K562 (cell line): ENCODE results near the gene SORCS2. TPM values are rescaled to one million over a fixed set of nuclear protein-coding genes. Genes with fewer than 3 reads are reported as not detected.

Experiments used
- ATAC-seq: fragments of 200-7000 bp; cut with Tn5 transposase; 3 replicates; pipeline ENCODE4 v1.9.1; 2020; ENCODE audit warnings: moderate library complexity
- BruUV-seq: library from RNA; stranded (reverse); fragments of 400-500 nt; replicated peaks from 2 replicates; lab custom pipeline; 2021; lab: Mats Ljungman, UMichigan
- CTCF ChIA-PET: fragments of 300-600 bp; formaldehyde crosslinking; extraction: SDS; loops from one replicate; lab custom pipeline; 2021; ENCODE audit warnings: low intra/inter-chr PET ratio; lab: Yijun Ruan, JAX
- POLR2A ChIA-PET: fragments of 300-600, 350-650 bp; sonication (Branson Sonifier 250); formaldehyde crosslinking; extraction: SDS; loops from one replicate; lab custom pipeline; 2021; ENCODE audit warnings: antibody characterized with exemption, inconsistent platforms; lab: Yijun Ruan, JAX
- DNase-seq, 4 experiments: peaks; one replicate each; pipeline versions ENCODE4 v3.0.0 to v3.0.0-alpha.2; 2011 to 2018; ENCODE audit warnings: low spot score in 3 of 4, mixed read lengths in 3 of 4; ENCODE audit errors: extremely low read depth in 1 of 4
- FAIRE-seq: peaks from 2 replicates; lab custom pipeline; 2011; peaks lifted over from hg19 to GRCh38; lab: Jason Lieb, UNC
- H2AFZ ChIP-seq: 2 replicates; pipeline ENCODE4 v1.6.0; 2011; ENCODE audit warnings: low read depth, low read length, control low read depth, inconsistent platforms
- H3K27ac ChIP-seq: fragments of 200-600 bp; 3 replicates; pipeline ENCODE4 v1.8.0; 2011; ENCODE audit warnings: low read depth, mild to moderate bottlenecking, control low read depth, inconsistent platforms, low read length, moderate library complexity, mixed read lengths; ENCODE audit errors: extremely low read depth
- H3K27me3 ChIP-seq, 2 experiments: fragments of 300-600 bp in 1 of 2; 2 replicates in 1 of 2; 3 replicates in 1 of 2; pipeline versions ENCODE4 v1.6.0 to v1.8.0; 2011; ENCODE audit warnings: inconsistent platforms in 2 of 2, low read length in 2 of 2, mild to moderate bottlenecking in 1 of 2, mixed read lengths in 1 of 2, moderate library complexity in 1 of 2; ENCODE audit not compliant: control insufficient read depth in 2 of 2, insufficient read depth in 2 of 2
- H3K36me3 ChIP-seq: fragments of 300-600 bp; 3 replicates; pipeline ENCODE4 v1.8.0; 2011; ENCODE audit warnings: mild to moderate bottlenecking, low read length, inconsistent platforms; ENCODE audit not compliant: control insufficient read depth, insufficient read depth
- H3K4me1 ChIP-seq, 2 experiments: fragments of 200-600 bp in 1 of 2; replicated peaks in 1 of 2; 2 replicates in 1 of 2; 3 replicates in 1 of 2; pipeline versions ENCODE4 v1.5.1 to v1.8.0; 2011; ENCODE audit warnings: inconsistent platforms in 2 of 2, low read length in 2 of 2, mild to moderate bottlenecking in 1 of 2, mixed read lengths in 1 of 2, moderate library complexity in 1 of 2; ENCODE audit not compliant: control insufficient read depth in 2 of 2, insufficient read depth in 2 of 2
- H3K4me2 ChIP-seq: 2 replicates; pipeline ENCODE4 v1.6.1; 2011; ENCODE audit warnings: low read length, control low read depth, inconsistent platforms, mixed read lengths; ENCODE audit not compliant: insufficient read depth
- H3K4me3 ChIP-seq: fragments of 200-600 bp; sonication (generic), shearing (Covaris generic); 2 replicates; pipeline ENCODE4 v1.5.1; 2016; ENCODE audit warnings: control low read depth, inconsistent platforms
- H3K79me2 ChIP-seq: fragments of 200-600 bp; 3 replicates; pipeline ENCODE4 v1.8.0; 2011; ENCODE audit warnings: low read length, inconsistent platforms; ENCODE audit not compliant: control insufficient read depth, insufficient read depth
- H3K9ac ChIP-seq, 2 experiments: 2 replicates each; pipeline versions ENCODE4 v1.6.0 to v1.6.1; 2011; ENCODE audit warnings: low read depth in 2 of 2, low read length in 2 of 2, control low read depth in 1 of 2, inconsistent platforms in 1 of 2, mild to moderate bottlenecking in 1 of 2, mixed read lengths in 1 of 2; ENCODE audit not compliant: insufficient read depth in 1 of 2
- H3K9me1 ChIP-seq: one replicate; pipeline ENCODE4 v1.6.0; 2011; ENCODE audit warnings: inconsistent platforms, mild to moderate bottlenecking, low read length, moderate library complexity; ENCODE audit not compliant: control insufficient read depth, insufficient read depth
- H3K9me3 ChIP-seq: replicated peaks from 2 replicates; pipeline ENCODE4 v1.5.1; 2011; ENCODE audit warnings: low read depth, low read length, inconsistent platforms; ENCODE audit not compliant: control insufficient read depth, insufficient read depth
- H4K20me1 ChIP-seq: replicated peaks from 2 replicates; pipeline ENCODE4 v1.6.1; 2011; ENCODE audit warnings: low read length, inconsistent platforms, mixed read lengths; ENCODE audit not compliant: control insufficient read depth, insufficient read depth
- EGR1 ChIP-seq: fragments of 450-650 bp; conservative IDR thresholded peaks from 2 replicates; pipeline ENCODE4 v1.6.1; 2017; ENCODE audit warnings: mild to moderate bottlenecking
- FUS ChIP-seq: fragments of 200-400 bp; formaldehyde crosslinking; optimal IDR thresholded peaks from 2 replicates; pipeline ENCODE3; 2017; ENCODE audit warnings: low read depth, low read length
- ILF3 ChIP-seq: fragments of 450-650 bp; IDR thresholded peaks from 2 replicates; pipeline ENCODE4 v1.6.1; 2018; ENCODE audit warnings: antibody characterized with exemption, mild to moderate bottlenecking, moderate library complexity, borderline replicate concordance
- JUN ChIP-seq, 2 experiments: sonication (generic) in 1 of 2; formaldehyde crosslinking in 1 of 2; IDR thresholded peaks; 2 replicates each; pipeline versions ENCODE4 v1.6.1 to v1.8.0; 2012 to 2022; ENCODE audit warnings: borderline replicate concordance in 2 of 2, mild to moderate bottlenecking in 2 of 2, improper control_type of control experiment in 1 of 2, low read depth in 1 of 2, low read length in 1 of 2, missing genetic modification reagents in 1 of 2
- KLF10 ChIP-seq: fragments of 250-450 bp; sonication (Bioruptor Pico); IDR thresholded peaks from 2 replicates; pipeline ENCODE4 v1.6.1; 2021; ENCODE audit warnings: matching md5 sums
- KLF6 ChIP-seq: fragments of 250-450 bp; sonication (Bioruptor Pico); IDR thresholded peaks from 2 replicates; pipeline ENCODE4 v1.4.0; 2020; ENCODE audit warnings: mild to moderate bottlenecking, moderate library complexity, borderline replicate concordance
- MECOM ChIP-seq: fragments of 250-450 bp; sonication (Bioruptor Pico); IDR thresholded peaks from 2 replicates; pipeline ENCODE4 v1.8.0; 2022; ENCODE audit warnings: inconsistent platforms
- NFYB ChIP-seq: IDR thresholded peaks from 2 replicates; pipeline ENCODE4 v1.6.1; 2011; ENCODE audit warnings: mild to moderate bottlenecking, moderate library complexity; ENCODE audit not compliant: insufficient read length; ENCODE audit errors: extremely low read depth
- PRMT5 ChIP-seq: sonication (generic); formaldehyde crosslinking; IDR thresholded peaks from 2 replicates; pipeline ENCODE4 v1.5.0; 2020; ENCODE audit warnings: missing genetic modification reagents
- PTBP1 ChIP-seq: fragments of 200-400 bp; formaldehyde crosslinking; IDR thresholded peaks from 2 replicates; pipeline ENCODE4 v1.6.1; 2017; ENCODE audit warnings: low read depth, low read length
- SIN3A ChIP-seq, 2 experiments: fragments of 150-350 bp in 1 of 2; IDR thresholded peaks; 2 replicates each; pipeline ENCODE4 v1.6.1; 2011 to 2016; ENCODE audit warnings: borderline replicate concordance in 2 of 2, low read depth in 2 of 2, low read length in 2 of 2, mild to moderate bottlenecking in 2 of 2, moderate library complexity in 2 of 2; ENCODE audit not compliant: control insufficient read depth in 1 of 2
- TAF1 ChIP-seq: IDR thresholded peaks from 2 replicates; pipeline ENCODE4 v1.6.1; 2011; ENCODE audit warnings: mild to moderate bottlenecking, low read length, moderate library complexity; ENCODE audit not compliant: insufficient read depth, control insufficient read depth, severe bottlenecking; ENCODE audit errors: extremely low read depth
- TGIF2 ChIP-seq: sonication (generic); formaldehyde crosslinking; IDR thresholded peaks from 2 replicates; pipeline ENCODE4 v1.8.1; 2022; ENCODE audit warnings: mild to moderate bottlenecking, missing genetic modification reagents, moderate library complexity
- ZNF165 ChIP-seq: fragments of 250-450 bp; sonication (Bioruptor Pico); IDR thresholded peaks from 2 replicates; pipeline ENCODE4 v1.4.0; 2020; ENCODE audit warnings: borderline replicate concordance
- ZNF436 ChIP-seq: fragments of 250-450, 450-650 bp; sonication (Bioruptor Pico); formaldehyde crosslinking; IDR thresholded peaks from 2 replicates; pipeline ENCODE4 v1.7.0; 2020; ENCODE audit warnings: mild to moderate bottlenecking
- WGBS: fragments of 100-300 bp; shearing (Covaris generic); methylation state at CpG from one replicate; pipeline ENCODE4 v1.1.6; 2016; ENCODE audit warnings: low coverage, mixed read lengths; ENCODE audit not compliant: insufficient coverage; ENCODE audit errors: missing lambda C conversion rate; 5-methylcytosine and 5-hydroxymethylcytosine counted together
- in situ Hi-C: fragments of 300-500 bp; cut with MboI; formaldehyde crosslinking; loops from 4 replicates; pipeline ENCODE4 v1.15.0; 2018; ENCODE audit warnings: inconsistent platforms, mixed read lengths
- intact Hi-C: fragments of 100-400 bp; cut with micrococcal nuclease; formaldehyde crosslinking; loops from 2 replicates; pipeline ENCODE4 v1.14.2; 2022
- polyA plus RNA-seq, 8 experiments: library from polyadenylated mRNA; depleted of rRNA in 4 of 8; stranded (reverse) in 5 of 8; unstranded in 3 of 8; fragments of >200 nt; fragmentation: Nextera tagmentation in 2 of 8; fragmentation: Illumina TruSeq in 1 of 8; extraction: Ambion mirVana in 2 of 8; extraction: Trizol in 1 of 8; gene quantifications; 2 replicates each; pipeline versions ENCODE4 v1.2.1 to v1.2.3, GENCODE V29; 2011 to 2014; ENCODE audit warnings: inconsistent platforms in 1 of 8, missing spikeins in 1 of 8
- total RNA-seq, 7 experiments: library from RNA; depleted of rRNA in 6 of 7; stranded (reverse); fragments of >200 nt in 6 of 7; fragmentation: Illumina TruSeq in 2 of 7; extraction: Trizol in 2 of 7; gene quantifications; 2 replicates each; pipeline versions ENCODE4 v1.2.1 to v1.2.3, GENCODE V29; 2011 to 2021; ENCODE audit warnings: low replicate concordance in 1 of 7
- TF ChIP-seq, protein P1 (sequence below), 2 experiments: IDR thresholded peaks; 2 replicates each; pipeline ENCODE4 v1.6.1; 2011; ENCODE audit warnings: borderline replicate concordance in 1 of 2, control low read depth in 1 of 2, low read depth in 1 of 2, low read length in 1 of 2, mild to moderate bottlenecking in 1 of 2, mixed read lengths in 1 of 2, moderate library complexity in 1 of 2; ENCODE audit not compliant: insufficient read depth in 1 of 2, insufficient read length in 1 of 2, poor library complexity in 1 of 2, severe bottlenecking in 1 of 2; ENCODE audit errors: extremely low read depth in 1 of 2
- TF ChIP-seq, protein P2 (sequence below): fragments of 250-450 bp; sonication (Bioruptor Pico); IDR thresholded peaks from 2 replicates; pipeline ENCODE4 v1.4.0; 2020; ENCODE audit warnings: mild to moderate bottlenecking, moderate library complexity
- TF ChIP-seq, protein P3 (sequence below): fragments of 450-650 bp; IDR thresholded peaks from one replicate; pipeline ENCODE4 v1.6.1; 2018; ENCODE audit warnings: mild to moderate bottlenecking, moderate library complexity; ENCODE audit not compliant: partially characterized antibody

The SORCS2 gene
- total and polyA plus RNA-seq, 9 of the 15 experiments (the other 6 are each of a cell fraction or from before 2014, with no cell fraction given), result not detected

DNA sequence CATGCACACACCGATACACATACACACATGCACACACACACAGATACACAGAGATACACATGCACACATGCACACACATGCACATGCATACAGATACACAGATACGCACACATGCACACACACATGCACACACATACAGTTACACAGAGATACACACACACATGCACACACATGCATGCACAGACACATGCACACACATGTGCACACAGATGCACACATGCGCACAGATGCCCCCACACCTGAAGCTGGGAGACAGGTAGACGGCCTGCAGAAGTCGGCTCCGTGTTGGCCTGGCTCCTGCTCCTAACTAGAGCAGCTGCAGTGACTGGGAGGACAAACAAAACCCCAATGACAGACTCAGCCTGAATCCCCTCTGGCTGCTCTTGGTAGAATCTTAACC lies 195.6 kb downstream of the SORCS2 start:
- Histone ChIP-seq H3K9ac (no peak overlapping the region), H3K9me1 (no peaks in the 10 kb centered on the region), H3K27ac (no peak overlapping the region), H3K79me2 (no peaks in the 10 kb centered on the region), H3K9me3 (0 out of 2 replicates have a peak, but pooled peaks cover 2% of the 10 kb centered on the region), H2AFZ (no peak overlapping the region), H3K36me3 (no peaks in the 10 kb centered on the region), H3K27me3 (peaks cover 2 to 26% of the 10 kb centered on the region in 2 experiments; a peak in 4 of 5 replicates), H3K4me1 (no peaks in the 10 kb centered on the region; a peak in 1 of 5 replicates), H3K4me3 (no peak overlapping the region), H4K20me1 (0 out of 2 replicates have a peak, but pooled peaks cover 5% of the 10 kb centered on the region), H3K4me2 (no peak overlapping the region)
- POLR2A ChIA-PET, result no interaction called here
- no TSS peak for BruUV-seq
- no peak for ATAC-seq
- CTCF ChIA-PET, result no interaction called here
- intact Hi-C loops, result no loop called here
- in situ Hi-C loops, result no loop called here
- DNase-seq, result no peak
- WGBS, result 6% methylated on average over 6 of the region's 6 CpGs
- FAIRE-seq, result no peak
- TF ChIP-seq TAF1, result no peak
- TF ChIP-seq, protein P1, sequence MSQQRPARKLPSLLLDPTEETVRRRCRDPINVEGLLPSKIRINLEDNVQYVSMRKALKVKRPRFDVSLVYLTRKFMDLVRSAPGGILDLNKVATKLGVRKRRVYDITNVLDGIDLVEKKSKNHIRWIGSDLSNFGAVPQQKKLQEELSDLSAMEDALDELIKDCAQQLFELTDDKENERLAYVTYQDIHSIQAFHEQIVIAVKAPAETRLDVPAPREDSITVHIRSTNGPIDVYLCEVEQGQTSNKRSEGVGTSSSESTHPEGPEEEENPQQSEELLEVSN (IDR thresholded peaks at IDR 0.05; ENCODE audit: borderline replicate concordance in 1 of 2, extremely low read depth in 1 of 2, insufficient read depth in 1 of 2, insufficient read length in 1 of 2, low read depth in 1 of 2, low read length in 1 of 2, poor library complexity in 1 of 2, severe bottlenecking in 1 of 2), result no peak
- no peak for TF ChIP-seq MECOM
- TF ChIP-seq PTBP1, result no peak
- TF ChIP-seq SIN3A (IDR thresholded peaks at IDR 0.05; ENCODE audit: borderline replicate concordance in 2 of 2, control insufficient read depth in 1 of 2, low read depth in 2 of 2, low read length in 2 of 2), result no peak
- no peak for TF ChIP-seq KLF10 (CRISPR knock-in tag)
- no peak for TF ChIP-seq EGR1
- no peak for TF ChIP-seq KLF6
- no peak for TF ChIP-seq ILF3
- TF ChIP-seq, protein P2, sequence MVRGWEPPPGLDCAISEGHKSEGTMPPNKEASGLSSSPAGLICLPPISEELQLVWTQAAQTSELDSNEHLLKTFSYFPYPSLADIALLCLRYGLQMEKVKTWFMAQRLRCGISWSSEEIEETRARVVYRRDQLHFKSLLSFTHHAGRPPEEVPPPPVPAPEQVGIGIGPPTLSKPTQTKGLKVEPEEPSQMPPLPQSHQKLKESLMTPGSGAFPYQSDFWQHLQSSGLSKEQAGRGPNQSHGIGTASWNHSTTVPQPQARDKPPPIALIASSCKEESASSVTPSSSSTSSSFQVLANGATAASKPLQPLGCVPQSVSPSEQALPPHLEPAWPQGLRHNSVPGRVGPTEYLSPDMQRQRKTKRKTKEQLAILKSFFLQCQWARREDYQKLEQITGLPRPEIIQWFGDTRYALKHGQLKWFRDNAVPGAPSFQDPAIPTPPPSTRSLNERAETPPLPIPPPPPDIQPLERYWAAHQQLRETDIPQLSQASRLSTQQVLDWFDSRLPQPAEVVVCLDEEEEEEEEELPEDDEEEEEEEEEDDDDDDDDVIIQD (CRISPR knock-in tag), result no peak
- TF ChIP-seq JUN (IDR thresholded peaks at IDR 0.05; ENCODE audit: borderline replicate concordance, low read depth, low read length), result no peak
- no peak for TF ChIP-seq JUN (CRISPR knock-in tag; IDR thresholded peaks at IDR 0.05; ENCODE audit: borderline replicate concordance)
- TF ChIP-seq PRMT5 (CRISPR knock-in tag), result no peak
- no peak for TF ChIP-seq ZNF165 (CRISPR knock-in tag)
- no peak for TF ChIP-seq ZNF436 (CRISPR knock-in tag)
- TF ChIP-seq, protein P3, sequence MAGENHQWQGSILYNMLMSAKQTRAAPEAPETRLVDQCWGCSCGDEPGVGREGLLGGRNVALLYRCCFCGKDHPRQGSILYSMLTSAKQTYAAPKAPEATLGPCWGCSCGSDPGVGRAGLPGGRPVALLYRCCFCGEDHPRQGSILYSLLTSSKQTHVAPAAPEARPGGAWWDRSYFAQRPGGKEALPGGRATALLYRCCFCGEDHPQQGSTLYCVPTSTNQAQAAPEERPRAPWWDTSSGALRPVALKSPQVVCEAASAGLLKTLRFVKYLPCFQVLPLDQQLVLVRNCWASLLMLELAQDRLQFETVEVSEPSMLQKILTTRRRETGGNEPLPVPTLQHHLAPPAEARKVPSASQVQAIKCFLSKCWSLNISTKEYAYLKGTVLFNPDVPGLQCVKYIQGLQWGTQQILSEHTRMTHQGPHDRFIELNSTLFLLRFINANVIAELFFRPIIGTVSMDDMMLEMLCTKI, result no peak
- TF ChIP-seq TGIF2 (CRISPR knock-in tag), result no peak
- no peak for TF ChIP-seq FUS
- TF ChIP-seq NFYB, result no peak
